Activated CD4-positive, alpha-beta T cell treated with anti-CD3 and anti-CD28 coated beads, Interleukin-2, amount 50 U/mL, for 24 hours (primary cell): Measurements from ENCODE around the gene SH3PXD2B.
"Not testable (repeated sequence)": the region's sequence is repeated elsewhere in the genome, so short reads cannot be mapped to it uniquely, and the experiment has no call there.

ENCODE experiments used
- DNase-seq, 2 donors: peaks; one replicate each; pipeline ENCODE4 v3.0.0-alpha.2; 2020; ENCODE audit warnings: low read depth in 1 of 2, low spot score in 1 of 2

SH3PXD2B gene

DNA sequence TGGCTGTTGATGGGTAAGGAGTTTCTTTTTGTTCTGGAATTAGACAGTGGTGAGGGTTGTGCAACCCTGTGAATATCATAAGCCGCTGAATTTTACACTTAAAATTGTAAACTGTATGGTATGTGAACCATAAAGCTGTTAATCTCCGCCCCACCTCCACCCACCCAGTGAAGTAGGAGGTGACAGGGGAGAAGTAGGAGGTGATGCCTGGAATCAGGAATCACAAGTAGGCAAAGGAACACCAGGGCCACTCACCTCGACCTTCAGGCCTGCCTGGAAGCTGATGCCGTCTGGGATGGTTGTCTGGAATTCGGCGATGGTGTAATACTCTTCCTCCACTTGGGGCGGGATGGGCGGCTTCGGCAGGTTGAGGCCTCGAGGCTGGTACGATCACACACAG, 108.4 kb downstream of the SH3PXD2B start:
- no peak for DNase-seq

DNA sequence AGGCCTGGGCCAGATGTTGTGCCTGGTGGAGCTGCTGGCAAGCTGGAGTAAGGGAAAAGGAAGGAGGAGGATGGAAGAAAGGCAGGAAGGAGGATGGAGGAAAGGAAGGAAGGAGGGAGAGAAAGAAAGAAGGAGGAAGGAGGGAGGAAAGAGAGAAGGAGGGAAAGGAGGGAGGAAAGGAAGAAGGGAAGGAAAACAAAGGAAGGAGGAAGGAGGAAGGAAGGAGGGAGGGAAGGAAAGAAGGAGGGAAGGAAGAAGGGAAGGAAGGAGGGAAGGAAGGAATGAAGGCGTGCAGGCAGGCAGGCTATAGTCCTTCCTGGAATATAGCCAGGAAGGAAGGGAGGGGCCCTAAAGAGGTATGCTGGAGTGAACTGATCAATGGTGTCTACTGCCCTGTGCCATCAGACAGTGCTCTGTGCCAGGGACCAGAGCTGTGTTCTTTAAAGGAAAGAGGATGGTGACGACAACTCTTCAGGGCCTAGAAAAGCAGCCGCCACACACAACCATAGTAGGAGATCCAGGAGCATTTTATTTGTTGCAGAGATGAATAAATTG, 109.4 kb downstream of the SH3PXD2B start:
- DNase-seq: no peak

DNA sequence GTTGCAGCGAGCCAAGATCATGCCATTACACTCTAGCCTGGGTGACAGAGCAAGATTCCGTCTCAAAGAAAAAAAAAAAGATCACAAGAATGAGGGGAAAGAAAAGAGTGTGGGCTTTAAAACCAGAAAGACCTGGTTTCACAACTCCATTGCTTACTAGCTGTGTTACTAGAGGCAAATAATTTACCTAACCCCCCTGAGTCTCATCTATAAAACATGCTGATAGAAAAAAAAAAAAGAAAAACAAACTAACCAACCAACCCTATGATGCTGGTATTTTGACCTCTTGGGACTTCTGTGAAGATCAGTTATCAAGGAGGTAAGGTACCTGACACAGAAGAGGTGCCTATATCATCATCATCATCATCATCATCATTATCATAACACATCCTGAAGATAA, 110.6 kb downstream of the SH3PXD2B start:
- DNase-seq: no peak

DNA sequence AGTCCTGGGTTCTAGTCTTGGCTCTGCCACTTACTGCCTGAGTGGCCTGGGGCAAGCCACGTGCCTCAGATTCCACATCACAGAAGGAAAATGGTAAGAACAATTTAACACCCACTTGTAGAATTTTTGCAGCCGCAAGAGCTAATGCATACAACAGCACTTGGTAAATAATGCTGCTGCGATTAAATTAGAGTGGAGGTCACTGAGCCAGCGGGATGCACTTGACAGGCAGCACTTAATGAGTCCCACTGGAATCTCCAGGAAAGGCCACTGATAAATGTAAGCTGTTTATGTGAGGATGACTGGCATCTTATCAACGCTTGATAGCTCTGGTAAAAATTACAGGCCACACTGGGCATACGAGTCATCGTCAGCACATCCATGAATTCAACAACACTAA, 111.4 kb downstream of the SH3PXD2B start:
- DNase-seq: no peak

DNA sequence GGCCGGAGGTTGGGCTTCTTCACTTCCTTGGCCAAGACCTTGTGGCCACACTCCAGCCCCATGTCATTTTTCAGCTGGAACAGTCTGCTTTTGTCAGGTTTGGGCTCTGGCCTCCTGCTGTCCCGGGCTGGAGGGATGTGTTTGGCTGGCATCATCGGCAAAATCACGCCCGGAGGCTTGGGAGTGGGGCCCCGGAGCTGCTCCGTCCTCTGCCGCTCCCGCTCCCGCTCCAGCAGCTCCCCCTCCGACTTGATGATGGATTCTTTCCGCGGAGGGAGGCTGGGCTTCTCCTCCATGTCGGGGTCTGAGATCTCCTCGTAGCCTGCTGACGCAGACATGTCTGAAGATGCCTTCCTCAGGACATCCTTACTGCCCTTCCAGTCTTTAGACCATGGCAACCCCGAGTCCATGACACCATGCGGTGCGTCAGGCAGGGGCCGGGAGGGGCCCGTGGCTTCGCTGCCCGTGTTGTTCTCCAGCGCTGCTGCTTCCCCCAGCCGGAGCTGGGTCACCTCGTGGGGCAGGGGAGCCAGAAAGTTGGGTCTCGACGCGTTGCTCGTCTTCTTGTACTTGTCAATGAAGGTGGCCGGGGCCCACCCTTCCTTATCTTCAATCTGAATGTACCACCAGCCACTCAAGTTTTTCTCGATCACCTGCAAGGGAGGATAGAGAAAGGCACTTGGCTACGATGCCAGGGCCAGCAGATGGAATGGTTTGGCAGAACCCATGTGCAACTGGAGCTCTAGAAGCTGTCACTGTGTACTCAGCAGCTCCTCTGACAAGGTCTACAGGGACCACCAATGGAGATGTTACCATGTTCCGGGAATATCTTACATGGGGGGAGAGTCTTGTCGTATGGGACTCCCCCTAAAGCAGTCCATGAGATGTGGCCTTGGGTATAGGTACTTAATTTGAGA, 114.8 kb downstream of the SH3PXD2B start:
- no peak for DNase-seq

DNA sequence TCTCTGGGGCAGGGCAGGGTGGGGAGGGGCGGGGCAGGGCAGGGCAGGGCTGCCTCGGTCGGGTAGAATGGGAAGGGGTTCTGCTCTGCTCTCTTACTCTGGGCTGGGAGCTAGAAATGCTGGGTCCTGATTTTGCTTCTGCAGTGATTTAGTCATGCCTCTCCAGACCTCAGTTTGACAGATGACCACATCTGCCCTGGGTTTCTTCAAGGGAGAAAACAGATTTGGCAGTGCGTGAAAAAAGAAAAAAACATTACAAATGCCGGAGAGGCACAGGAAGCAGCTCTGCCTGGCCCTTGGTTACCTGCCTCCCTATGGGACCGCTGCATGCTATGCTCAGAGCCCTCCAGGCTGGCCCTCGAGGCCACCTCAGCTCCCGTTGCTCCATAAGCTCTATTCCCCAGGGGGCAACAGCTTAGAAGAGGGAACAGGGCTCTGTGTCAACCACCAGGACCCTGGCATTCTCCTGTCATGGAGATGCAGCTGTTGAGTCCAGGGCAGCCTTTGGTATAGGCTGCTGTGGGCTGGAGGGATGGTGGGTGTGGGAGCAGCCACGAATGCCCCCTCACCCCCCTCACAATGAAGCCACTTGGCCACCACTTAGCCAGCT, 117.5 kb downstream of the SH3PXD2B start:
- DNase-seq: no peak

DNA sequence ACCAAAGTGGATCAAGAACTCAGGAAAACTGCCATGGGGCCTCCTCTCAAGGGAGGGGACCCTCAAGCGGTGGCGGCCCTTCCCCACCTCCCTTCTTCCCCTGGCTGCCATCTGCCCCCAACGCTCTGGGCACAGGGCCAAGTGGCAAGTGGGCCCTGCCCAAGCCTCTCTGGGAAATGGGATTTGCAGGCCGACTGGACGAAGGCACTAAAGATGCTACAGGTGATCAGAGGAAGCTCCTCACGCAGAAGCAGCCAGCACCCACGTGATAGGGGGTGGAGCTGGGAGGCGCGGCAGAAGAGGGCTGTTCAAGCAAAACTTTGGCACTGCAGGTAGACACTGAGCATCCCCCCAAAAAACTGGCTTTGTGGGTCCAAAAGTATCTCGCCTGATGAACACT, 118.1 kb downstream of the SH3PXD2B start:
- DNase-seq: no peak

DNA sequence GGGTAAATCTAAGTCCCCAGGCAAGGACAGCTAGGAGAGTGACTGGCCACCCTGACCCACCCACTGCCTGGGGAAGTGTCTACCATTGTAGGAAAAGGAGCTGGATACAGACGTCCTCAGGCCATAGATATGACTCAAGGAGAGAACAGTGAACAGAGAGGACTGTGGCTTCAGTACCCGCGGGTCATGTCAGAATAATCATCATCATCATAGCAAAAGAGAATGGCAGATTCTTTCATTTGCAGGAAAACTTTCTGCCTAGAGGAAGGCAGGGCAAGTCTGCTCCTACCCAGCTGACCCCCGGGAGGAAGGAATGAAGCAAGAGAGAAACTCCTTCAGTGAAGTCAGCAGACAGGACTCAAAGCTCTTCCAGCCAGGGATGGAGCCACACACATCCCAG, 118.6 kb downstream of the SH3PXD2B start:
- DNase-seq: no peak

DNA sequence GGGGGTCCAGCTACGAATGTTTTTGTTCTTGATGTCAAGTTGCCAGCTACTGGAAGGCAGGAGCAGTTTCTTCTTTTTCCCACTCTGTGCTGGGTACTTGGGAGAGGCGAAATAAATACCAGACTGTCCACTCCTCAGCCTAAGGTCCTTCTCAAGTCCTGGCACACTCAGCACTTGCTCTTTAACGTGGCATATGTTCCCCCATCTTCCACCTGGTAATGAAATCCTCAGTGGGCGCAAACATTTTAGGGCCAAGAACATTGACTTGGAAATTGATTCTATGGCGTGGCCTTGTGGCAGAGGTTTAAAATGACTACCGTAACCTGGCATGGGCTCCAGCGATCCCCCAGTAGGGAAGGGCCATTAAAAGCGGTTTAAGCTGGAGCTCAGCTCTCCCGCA, 119.7 kb downstream of the SH3PXD2B start:
- no peak for DNase-seq

DNA sequence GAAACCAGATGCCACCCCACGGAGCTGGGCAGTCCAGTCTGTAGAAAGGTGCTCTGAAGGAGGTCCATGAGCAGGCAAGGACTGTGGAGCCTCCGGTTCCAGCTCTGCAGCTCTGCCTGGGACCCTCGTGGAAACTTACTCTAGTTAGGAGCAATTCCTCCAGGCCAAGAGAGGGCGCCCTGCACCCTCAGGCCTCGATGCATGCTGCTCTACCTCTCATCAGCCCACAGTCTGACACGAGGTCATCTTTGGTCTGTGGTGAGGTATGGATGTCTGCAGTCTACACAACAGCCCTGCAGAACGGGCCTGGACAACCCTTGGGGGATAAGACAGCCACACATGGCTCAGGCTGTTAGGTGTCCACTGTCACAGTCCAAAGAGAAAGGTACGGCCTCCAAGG, 120.1 kb downstream of the SH3PXD2B start:
- DNase-seq: no peak

DNA sequence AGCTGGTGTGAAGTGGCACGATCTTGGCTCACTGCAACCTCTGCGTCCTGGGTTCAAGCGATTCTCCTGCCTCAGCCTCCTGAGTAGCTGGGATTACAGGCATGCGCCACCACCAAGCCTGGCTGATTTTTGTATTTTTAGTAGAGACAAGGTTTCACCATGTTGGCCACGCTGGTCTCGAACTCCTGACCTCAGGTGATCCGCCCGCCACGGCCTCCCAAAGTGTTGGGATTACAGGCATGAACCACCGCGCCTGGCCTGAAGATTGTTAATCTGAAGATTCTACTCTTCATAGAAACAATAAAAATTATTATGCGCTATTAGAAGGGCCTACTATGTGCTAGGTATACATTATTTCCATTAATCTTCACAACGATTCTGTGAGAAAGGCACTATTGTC, 127.4 kb downstream of the SH3PXD2B start:
- DNase-seq: not testable (repeated sequence)

DNA sequence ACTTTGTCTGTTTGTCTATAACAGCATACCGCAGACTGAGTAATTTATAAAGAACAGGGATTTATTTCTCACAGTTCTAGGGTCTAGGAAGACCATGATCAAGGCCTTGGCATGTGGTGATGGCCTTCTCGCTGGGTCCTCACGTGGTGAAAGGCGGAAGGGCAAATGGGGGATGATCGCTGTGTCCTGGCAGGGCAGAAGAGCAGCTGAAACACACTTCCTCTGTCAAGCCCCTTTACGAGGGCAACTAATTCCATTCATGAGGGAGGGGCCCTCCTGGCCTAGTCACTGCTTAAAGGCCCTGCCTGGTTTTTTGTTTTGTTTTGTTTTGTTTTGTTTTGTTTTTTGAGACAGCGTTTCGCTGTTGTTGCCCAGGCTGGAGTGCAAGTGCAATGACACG, 128.9 kb downstream of the SH3PXD2B start:
- no peak for DNase-seq

DNA sequence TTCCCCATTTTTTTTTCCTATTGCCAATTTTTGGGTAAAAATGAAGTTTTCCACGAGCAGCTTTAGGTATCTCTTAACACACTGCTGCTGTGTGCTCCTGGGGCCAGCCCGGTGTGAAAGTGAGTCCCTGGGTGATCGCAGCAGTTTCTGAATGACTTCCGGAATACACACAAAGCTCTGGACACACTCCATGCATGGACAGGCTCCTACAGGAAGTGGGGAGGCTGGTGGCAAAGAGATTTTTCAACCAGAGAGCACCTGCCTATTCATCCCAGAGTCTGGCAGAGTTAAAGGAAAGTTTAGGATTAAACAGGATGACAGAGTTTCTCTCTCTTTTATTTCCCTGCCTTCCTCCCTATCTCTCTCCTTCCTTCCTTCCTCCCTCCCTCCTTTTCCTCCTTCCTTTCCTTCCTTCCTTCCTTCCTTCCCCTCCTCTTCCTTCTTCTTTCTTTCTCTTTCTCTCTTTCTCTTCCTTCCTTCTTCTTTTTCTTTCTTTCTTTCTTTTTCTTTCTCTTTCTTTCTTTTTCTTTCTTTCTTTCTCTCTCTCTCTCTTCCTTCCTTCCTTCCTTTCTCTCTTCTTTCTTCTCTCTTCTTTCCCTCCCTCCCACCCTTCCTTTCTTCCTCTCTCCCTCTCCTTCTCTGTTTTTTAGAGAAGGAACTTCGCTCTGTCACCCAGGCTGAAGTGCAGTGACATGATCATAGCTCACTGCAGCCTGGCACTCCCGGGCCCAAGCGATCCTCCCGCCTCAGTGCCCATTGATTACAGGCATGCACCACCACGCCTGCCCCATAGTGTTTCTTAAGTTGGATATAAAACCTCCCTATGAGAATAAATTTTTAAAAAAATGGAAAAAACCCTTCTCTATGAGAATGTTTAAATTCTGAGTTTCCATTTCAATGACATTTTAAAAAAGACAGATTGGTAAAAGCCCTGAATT, 132.0 kb downstream of the SH3PXD2B start:
- DNase-seq: no peak

DNA sequence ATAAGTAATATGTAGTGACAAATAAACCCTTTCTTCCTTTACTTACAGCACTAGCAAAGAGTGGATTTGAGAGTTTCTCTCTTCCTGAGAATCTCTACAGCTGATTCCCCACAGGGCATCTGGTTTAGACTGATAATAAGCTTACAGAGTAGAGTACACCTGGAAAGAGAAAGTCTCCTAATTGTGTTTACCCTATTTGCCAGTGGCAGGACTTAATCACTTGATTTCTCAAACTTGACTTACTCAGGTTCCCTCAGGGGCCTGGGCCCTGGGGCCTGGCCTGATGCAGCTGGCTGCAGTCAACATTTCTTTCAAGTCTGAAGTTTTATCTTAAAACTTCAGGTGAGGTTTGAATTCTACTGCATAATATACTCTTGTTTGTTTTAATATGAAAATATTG, 132.7 kb downstream of the SH3PXD2B start:
- DNase-seq: no peak

DNA sequence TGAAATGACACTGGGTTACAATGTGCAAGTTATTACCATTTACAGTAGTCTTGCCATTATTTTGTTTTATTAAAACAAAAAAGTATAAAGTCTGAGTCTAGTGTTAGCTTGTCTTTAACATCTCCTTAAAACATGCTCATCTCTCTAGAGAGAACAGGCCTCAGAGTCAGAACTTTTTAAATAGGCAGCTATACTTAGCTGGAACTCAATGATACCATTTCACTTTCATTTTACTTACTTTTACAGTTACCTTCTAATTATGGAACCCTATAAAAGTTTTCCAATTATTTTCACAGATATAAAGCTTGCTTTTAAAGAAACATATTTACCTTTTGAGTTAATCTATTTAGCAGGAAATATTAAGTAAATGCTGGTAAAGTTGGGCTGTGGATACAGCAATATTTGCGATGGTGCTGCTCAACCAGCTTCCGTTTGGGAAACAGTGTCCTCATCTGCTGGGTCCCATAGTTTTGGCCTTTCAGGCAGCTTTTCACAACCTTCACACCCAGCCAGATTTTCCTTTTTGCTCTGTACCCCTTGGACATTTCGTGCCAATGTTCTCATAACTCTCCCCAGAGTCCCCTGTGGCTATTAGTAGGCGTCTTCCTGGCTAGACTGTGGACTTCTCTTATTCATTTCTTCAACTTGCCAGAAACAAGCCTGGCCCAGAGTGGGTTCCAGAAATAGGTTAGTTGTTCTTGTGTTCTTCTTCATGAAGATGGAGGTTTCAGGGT, 134.4 kb downstream of the SH3PXD2B start:
- no peak for DNase-seq

DNA sequence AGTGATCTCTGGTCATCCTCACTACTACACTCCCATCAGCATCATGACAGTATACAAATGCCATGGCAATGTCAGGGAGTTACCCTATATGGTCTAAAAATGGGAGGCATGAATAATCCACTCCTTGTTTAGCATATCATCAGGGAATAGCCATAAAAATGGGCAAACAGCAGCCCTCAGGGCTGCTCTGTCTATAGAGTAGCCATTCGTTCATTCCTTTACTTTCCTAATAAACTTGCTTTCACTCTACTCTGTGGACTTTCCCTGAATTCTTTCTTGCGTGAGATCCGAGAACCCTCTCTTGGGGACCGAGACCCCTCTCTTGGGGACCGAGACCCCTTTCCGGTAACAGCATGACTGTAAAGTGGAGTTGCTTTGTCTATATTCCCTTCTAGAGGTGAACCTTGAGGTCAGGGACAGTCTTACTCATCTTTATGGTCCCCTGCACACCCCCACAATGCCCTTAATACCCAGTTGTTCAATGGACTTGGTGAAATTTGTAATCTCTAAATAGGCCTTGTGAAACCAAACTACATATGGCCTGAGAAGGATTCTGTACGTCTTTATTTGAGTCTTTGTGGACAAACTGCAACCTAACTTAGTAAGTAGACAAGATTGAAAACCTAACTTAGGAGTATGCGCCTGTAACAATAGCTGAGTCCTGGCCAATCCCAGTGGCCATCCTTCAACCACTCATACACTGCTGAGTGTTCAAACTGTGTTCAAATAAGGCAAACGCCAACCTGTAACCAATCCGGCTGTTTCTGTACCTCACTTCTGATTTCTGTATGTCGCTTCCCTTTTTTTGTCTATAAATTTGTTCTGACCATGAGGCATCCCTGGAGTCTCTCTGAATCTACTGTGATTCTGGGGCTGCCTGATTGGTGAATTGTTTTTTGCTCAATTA, 138.5 kb downstream of the SH3PXD2B start:
- no peak for DNase-seq

DNA sequence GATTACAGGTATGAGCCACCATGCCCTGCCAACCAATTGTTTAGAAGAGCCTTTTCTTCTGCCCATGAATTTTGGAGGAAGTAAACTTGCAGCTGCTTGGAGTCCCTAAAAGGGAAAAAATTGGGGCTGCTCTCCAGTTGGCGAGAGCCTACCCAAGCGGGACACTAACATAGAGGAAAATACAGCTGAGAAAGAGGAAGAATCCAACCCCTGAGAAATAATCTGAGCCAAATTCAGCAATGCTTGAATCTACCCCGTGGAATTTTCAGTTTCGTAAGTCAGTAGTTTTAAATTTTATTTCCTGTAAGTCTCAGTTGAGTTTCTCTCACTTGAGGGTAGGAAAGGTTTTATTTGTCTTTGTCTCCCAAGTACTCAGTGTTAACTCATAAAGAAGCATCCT, 140.4 kb downstream of the SH3PXD2B start:
- no peak for DNase-seq

DNA sequence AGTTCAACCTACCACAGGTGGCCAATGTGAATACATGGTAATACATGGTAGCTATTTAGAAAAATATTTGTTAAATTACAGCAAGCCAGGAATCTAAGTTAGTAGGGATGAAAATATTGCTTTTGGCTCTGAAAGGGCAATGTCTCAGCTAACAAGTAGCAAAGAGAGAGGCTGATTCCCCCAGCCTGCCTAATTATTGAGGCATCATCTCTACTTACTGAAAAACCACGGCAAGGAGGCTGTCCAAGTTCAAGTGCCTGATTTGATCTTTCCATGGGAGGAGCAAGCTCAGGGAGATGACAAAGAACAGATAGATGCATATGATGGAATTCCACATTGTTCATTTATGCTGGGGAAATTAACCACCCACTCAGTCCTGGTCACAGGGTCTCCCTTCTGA, 142.0 kb downstream of the SH3PXD2B start:
- no peak for DNase-seq

DNA sequence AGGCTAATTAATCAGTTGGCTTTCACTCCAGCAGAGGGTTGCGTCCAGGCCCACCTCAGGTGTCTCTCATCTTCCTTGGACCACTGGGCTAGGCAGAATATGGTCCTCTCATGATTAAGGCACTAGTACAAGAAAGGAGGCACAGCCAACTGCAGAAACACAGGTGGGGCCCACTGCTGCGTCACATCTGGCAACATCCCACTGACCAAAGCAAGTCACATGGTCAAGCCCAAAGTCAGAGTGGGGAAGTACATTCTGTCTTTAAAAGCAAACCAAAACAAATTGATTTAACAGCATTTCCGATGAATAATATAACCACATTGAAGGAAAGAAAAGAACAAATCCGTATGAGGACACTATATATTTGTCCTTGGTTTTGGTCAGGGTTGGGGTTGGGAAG, 142.7 kb downstream of the SH3PXD2B start:
- no peak for DNase-seq

DNA sequence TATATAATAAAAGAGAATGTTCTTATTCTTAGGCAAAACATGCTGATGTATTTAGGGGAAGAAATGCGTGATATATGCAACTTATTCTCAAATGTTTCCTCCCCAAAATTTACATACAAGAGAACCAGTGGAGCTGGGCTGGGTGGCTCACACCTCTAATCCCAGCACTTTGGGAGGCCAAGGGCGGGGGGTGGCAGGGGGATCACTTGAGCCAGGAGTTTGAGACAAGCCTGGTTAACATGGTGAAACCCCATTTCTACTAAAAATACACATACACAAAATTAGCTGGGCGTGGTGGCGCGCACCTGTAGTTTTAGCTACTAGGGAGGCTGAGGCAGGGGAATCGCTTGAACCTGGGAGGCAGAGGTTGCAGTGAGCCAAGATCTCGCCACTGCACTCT, 143.3 kb downstream of the SH3PXD2B start:
- no peak for DNase-seq
